IMR-90 (cell line): ENCODE data around the gene FAM236B. TPM values are rescaled to one million over a fixed set of nuclear protein-coding genes. Genes with fewer than 3 reads are reported as not detected.
"Not testable (repeated sequence)": the region's sequence is repeated elsewhere in the genome, so short reads cannot be mapped to it uniquely, and the experiment has no call there.

Source experiments
- ATAC-seq: fragments of 200-7000 bp; cut with Tn5 transposase; 2 replicates; pipeline ENCODE4 v1.9.1; 2020; ENCODE audit warnings: low read depth, mild to moderate bottlenecking, moderate library complexity
- BruUV-seq: library from RNA; stranded (reverse); fragments of 400-500 nt; replicated peaks from 2 replicates; lab custom pipeline; 2021; lab: Mats Ljungman, UMichigan
- CTCF ChIA-PET: fragments of 300-600 bp; formaldehyde crosslinking; extraction: SDS; loops from one replicate; lab custom pipeline; 2021; ENCODE audit warnings: antibody characterized with exemption; lab: Yijun Ruan, JAX
- POLR2A ChIA-PET: fragments of 300-600 bp; sonication (Branson Sonifier 250); formaldehyde crosslinking; loops from one replicate; lab custom pipeline; 2022; ENCODE audit warnings: antibody characterized with exemption; ENCODE audit not compliant: unreplicated experiment; lab: Charles Lee
- DNase-seq: peaks from one replicate; pipeline ENCODE4 v3.0.0; 2013
- H2AFZ ChIP-seq: replicated peaks from 2 replicates; pipeline ENCODE3; 2013; ENCODE audit warnings: low read length, mild to moderate bottlenecking; ENCODE audit not compliant: poor library complexity
- H2AK5ac ChIP-seq: 2 replicates; pipeline ENCODE4 v1.6.1; 2013; ENCODE audit warnings: low read depth, low read length, inconsistent platforms
- H2AK9ac ChIP-seq: replicated peaks from 2 replicates; pipeline ENCODE3; 2013; ENCODE audit warnings: mild to moderate bottlenecking, low read depth, low read length, moderate library complexity; ENCODE audit not compliant: poor library complexity
- H2BK120ac ChIP-seq: 2 replicates; pipeline ENCODE4 v1.6.1; 2013; ENCODE audit warnings: low read depth, low read length, inconsistent platforms
- H2BK15ac ChIP-seq: 3 replicates; pipeline ENCODE4 v1.6.1; 2013; ENCODE audit warnings: low read depth, low read length, inconsistent platforms
- H2BK20ac ChIP-seq: 2 replicates; pipeline ENCODE4 v1.6.1; 2013; ENCODE audit warnings: low read depth, mild to moderate bottlenecking, inconsistent platforms, low read length, moderate library complexity
- H2BK5ac ChIP-seq: 2 replicates; pipeline ENCODE4 v1.6.1; 2013; ENCODE audit warnings: mild to moderate bottlenecking, low read depth, low read length, inconsistent platforms; ENCODE audit not compliant: poor library complexity, severe bottlenecking
- H3K14ac ChIP-seq: replicated peaks from 2 replicates; pipeline ENCODE4 v1.6.1; 2013; ENCODE audit warnings: low read depth, low read length, inconsistent platforms
- H3K18ac ChIP-seq: 2 replicates; pipeline ENCODE4 v1.6.1; 2013; ENCODE audit warnings: low read depth, low read length, control low read depth
- H3K23ac ChIP-seq: 2 replicates; pipeline ENCODE4 v1.6.1; 2013; ENCODE audit warnings: low read depth, low read length, inconsistent platforms
- H3K27ac ChIP-seq: 2 replicates; pipeline ENCODE4 v1.5.1; 2013; ENCODE audit warnings: mild to moderate bottlenecking, control low read depth, low read length; ENCODE audit not compliant: insufficient read depth
- H3K27me3 ChIP-seq: 2 replicates; pipeline ENCODE4 v1.6.1; 2013; ENCODE audit warnings: low read length; ENCODE audit not compliant: control insufficient read depth, insufficient read depth
- H3K36me3 ChIP-seq: 2 replicates; pipeline ENCODE4 v1.6.1; 2013; ENCODE audit warnings: low read length, mixed read lengths; ENCODE audit not compliant: control insufficient read depth, insufficient read depth
- H3K4ac ChIP-seq: 2 replicates; pipeline ENCODE4 v1.6.1; 2013; ENCODE audit warnings: low read depth, low read length, inconsistent platforms
- H3K4me1 ChIP-seq: 2 replicates; pipeline ENCODE4 v1.6.1; 2013; ENCODE audit warnings: low read length, mixed read lengths; ENCODE audit not compliant: control insufficient read depth, insufficient read depth
- H3K4me2 ChIP-seq: 2 replicates; pipeline ENCODE4 v1.6.1; 2013; ENCODE audit warnings: low read depth, mild to moderate bottlenecking, control low read depth, low read length, moderate library complexity
- H3K4me3 ChIP-seq: 2 replicates; pipeline ENCODE4 v1.5.1; 2013; ENCODE audit warnings: low read depth, mild to moderate bottlenecking, control low read depth, low read length, moderate library complexity; ENCODE audit not compliant: insufficient read depth
- H3K56ac ChIP-seq: 2 replicates; pipeline ENCODE4 v1.6.1; 2013; ENCODE audit warnings: low read length, inconsistent platforms; ENCODE audit not compliant: insufficient read depth; ENCODE audit errors: extremely low read depth
- H3K79me1 ChIP-seq, 2 experiments: 2 replicates each; pipeline ENCODE4 v1.6.1; 2013; ENCODE audit warnings: low read length in 2 of 2, inconsistent platforms in 1 of 2, low read depth in 1 of 2
- H3K9ac ChIP-seq: 2 replicates; pipeline ENCODE4 v1.6.1; 2013; ENCODE audit warnings: low read depth, low read length, control low read depth
- H3K9me1 ChIP-seq: 2 replicates; pipeline ENCODE4 v1.6.1; 2013; ENCODE audit warnings: low read length, inconsistent platforms; ENCODE audit not compliant: insufficient read depth
- H3K9me3 ChIP-seq: 2 replicates; pipeline ENCODE4 v1.6.1; 2013; ENCODE audit warnings: low read length; ENCODE audit not compliant: control insufficient read depth, insufficient read depth
- H4K20me1 ChIP-seq: 2 replicates; pipeline ENCODE4 v1.6.1; 2013; ENCODE audit warnings: low read length, inconsistent platforms; ENCODE audit not compliant: insufficient read depth
- H4K5ac ChIP-seq: 2 replicates; pipeline ENCODE4 v1.6.1; 2013; ENCODE audit warnings: mild to moderate bottlenecking, low read depth, low read length, control low read depth
- H4K8ac ChIP-seq, 2 experiments: 2 replicates each; pipeline ENCODE4 v1.6.1; 2013; ENCODE audit warnings: low read depth in 2 of 2, low read length in 2 of 2, control low read depth in 1 of 2, inconsistent platforms in 1 of 2
- H4K91ac ChIP-seq: 2 replicates; pipeline ENCODE4 v1.6.1; 2013; ENCODE audit warnings: low read depth, low read length, inconsistent platforms; ENCODE audit not compliant: insufficient read depth
- WGBS, 2 experiments: methylation state at CpG; one replicate each; pipeline versions ENCODE4 v1.1.5 to v1.1.7; 2013; ENCODE audit warnings: missing lambda C conversion rate in 2 of 2; ENCODE audit not compliant: insufficient read length in 1 of 2; ENCODE audit errors: extremely low coverage in 2 of 2; 5-methylcytosine and 5-hydroxymethylcytosine counted together
- dilution Hi-C: fragments of 300-500 bp; cut with HindIII; formaldehyde crosslinking; loops from one replicate; pipeline ENCODE4 v1.14.3; 2018; ENCODE audit warnings: low sequenced_read_pairs; ENCODE audit not compliant: unreplicated experiment
- in situ Hi-C: fragments of 300-500 bp; cut with MboI; formaldehyde crosslinking; loops from 3 replicates; pipeline ENCODE4 v1.14.3; 2019; ENCODE audit warnings: low sequenced_read_pairs, inconsistent platforms, mixed read lengths
- intact Hi-C: fragments of 100-400 bp; cut with micrococcal nuclease; formaldehyde crosslinking; loops from 2 replicates; pipeline ENCODE4 v1.10.0; 2022
- polyA plus RNA-seq, 3 experiments: library from polyadenylated mRNA; depleted of rRNA; stranded (reverse); fragments of >200 nt; gene quantifications; 2 replicates each; pipeline ENCODE4 v1.2.3, GENCODE V29; 2012; ENCODE audit warnings: low replicate concordance in 1 of 3
- total RNA-seq: library from RNA; depleted of rRNA; stranded (reverse); fragments of >200 nt; gene quantifications from 2 replicates; pipeline ENCODE4 v1.2.3, GENCODE V29; 2012

FAM236B gene
- total and polyA plus RNA-seq, 2 of the 4 experiments (the other 2 are of a cell fraction), result not detected

DNA sequence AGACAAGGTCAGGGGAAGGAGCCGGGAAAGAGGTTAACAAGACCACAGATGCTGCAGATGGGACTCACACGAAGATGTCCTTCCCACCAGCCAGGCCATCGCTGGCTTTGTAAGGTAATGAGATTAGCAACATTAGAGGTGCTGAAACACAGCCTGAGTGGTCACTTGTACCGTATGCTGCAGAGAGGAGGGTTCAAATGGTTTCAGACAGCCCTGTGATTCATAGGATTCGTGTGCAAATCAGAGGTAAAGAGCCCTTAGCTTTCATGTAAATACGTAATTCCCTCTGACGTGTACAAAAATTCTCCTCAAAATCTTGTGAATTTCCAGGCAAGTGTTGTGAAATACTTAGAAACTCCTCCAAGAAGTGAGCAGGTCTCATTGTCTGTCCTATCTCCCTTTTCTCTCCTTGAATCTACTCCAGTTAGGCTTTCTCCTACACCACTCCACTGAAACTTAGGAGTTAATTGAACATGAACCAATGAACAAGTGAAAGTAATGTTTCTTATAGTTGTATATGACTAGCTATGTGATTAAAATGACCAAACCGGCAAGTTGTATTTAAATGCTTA lies 991 bp upstream of the FAM236B start:
- H4K5ac ChIP-seq, H3K56ac ChIP-seq, H2BK20ac ChIP-seq, DNase-seq, BruUV-seq, H3K4ac ChIP-seq, H2AK5ac ChIP-seq, intact Hi-C loops, H2AK9ac ChIP-seq, H3K18ac ChIP-seq, H3K9me1 ChIP-seq, POLR2A ChIA-PET, H3K36me3 ChIP-seq, H3K23ac ChIP-seq, H3K4me1 ChIP-seq, H3K4me3 ChIP-seq, dilution Hi-C loops, H3K27me3 ChIP-seq, H2BK15ac ChIP-seq, H3K9ac ChIP-seq, H4K91ac ChIP-seq, H4K8ac ChIP-seq, H3K79me1 ChIP-seq, H2BK120ac ChIP-seq, ATAC-seq, H3K14ac ChIP-seq, H3K4me2 ChIP-seq, H2BK5ac ChIP-seq, H3K27ac ChIP-seq, in situ Hi-C loops, H4K20me1 ChIP-seq, H3K9me3 ChIP-seq, H2AFZ ChIP-seq, CTCF ChIA-PET: not testable (repeated sequence)
- WGBS, 2 experiments, result no CpG with 5 or more reads among the region's 8 CpGs

DNA sequence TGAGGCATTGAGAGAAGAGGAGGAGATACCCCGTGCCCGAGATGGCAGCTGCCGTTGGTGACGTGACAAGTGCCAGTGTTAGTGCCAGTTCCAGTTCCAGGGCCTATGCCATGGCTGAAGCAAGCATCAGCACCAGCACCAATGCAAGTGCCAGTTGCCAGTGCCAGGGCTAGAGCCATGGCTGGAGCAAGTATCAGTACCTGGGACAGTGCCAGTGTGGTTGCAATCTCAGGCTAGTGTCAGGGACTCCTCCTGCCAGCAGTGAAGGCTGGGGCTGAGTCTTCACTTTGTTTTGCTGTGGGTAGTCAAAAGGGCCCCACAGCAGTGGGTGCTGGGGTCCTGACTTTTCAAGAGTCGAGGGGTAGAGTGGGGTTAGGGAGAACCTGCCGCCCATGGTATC lies 4.3 kb downstream of the FAM236B start:
- H3K27ac ChIP-seq, H2BK5ac ChIP-seq, H4K91ac ChIP-seq, ATAC-seq, POLR2A ChIA-PET, H3K4ac ChIP-seq, H2BK15ac ChIP-seq, dilution Hi-C loops, intact Hi-C loops, H2AK9ac ChIP-seq, H3K14ac ChIP-seq, H4K8ac ChIP-seq, BruUV-seq, CTCF ChIA-PET, H3K9me3 ChIP-seq, H3K4me1 ChIP-seq, H3K9ac ChIP-seq, H3K4me3 ChIP-seq, H2BK20ac ChIP-seq, H3K56ac ChIP-seq, H4K5ac ChIP-seq, H2BK120ac ChIP-seq, in situ Hi-C loops, H3K27me3 ChIP-seq, H3K18ac ChIP-seq, H2AK5ac ChIP-seq, H3K79me1 ChIP-seq, H3K4me2 ChIP-seq, H3K23ac ChIP-seq, DNase-seq, H2AFZ ChIP-seq, H3K9me1 ChIP-seq, H3K36me3 ChIP-seq, H4K20me1 ChIP-seq: not testable (repeated sequence)
- no CpG with 5 or more reads among the region's 6 CpGs for WGBS, 2 experiments
